ENCODE measurements around the gene DYNC1LI1.

DYNC1LI1 gene

DNA sequence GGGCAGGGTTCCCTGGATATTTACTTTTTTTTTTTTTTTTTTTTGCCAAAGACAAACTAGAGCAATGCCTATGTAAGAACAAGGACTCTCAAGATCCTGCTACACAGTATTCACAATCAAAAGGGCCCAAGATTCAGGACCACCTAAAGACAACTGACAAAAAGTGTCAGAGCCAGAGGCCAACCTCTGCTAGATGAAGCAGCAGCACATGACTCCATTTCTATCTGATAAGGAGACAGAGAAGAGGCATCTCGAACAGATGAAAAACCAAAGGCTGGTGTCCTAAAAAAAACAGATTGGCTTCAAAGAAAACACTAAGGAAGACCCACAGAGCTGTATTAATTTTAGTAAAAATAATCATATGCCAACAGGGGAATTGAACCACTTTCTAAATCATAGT is 88.0 kb downstream of the DYNC1LI1 start:
- in situ Hi-C loops (cut with HindIII; ENCODE audit: low sequenced_read_pairs): no loop called here

DNA sequence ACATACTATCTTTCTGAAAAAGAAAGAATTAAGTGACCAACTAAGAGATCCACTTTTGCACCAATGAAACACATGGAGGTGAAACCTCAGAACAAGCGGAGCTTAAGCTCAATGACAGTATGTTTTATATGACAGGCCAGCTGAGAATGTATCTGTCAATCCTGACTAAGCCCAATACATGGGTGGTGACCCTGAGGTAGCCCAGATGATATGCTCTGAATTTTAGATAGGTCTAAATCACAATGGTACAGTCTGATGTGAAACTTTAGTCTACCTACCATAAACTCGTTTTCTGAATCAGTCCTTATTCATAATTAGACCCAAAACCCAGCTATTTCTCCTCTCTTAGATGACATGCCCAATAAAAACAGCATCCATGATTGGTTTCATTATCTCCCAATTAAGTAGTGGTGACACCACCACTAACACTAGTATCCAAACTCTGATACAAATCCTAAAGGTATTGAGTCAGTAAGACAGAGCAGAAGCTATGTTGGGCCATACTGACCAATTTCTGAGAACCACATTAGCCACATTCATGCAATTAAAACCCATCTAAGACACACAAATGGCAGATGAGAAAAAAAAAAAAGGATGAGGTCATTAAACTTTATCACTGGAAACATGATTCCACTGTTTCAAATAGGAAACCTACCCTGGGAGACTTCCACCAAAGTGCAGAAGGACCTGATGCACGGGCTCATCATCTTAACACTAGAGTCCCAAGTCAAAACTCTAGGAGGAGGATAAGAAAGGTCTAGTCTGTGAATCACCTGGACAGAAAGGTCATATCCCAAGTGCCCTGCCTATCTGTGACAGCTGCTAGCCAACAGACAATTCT is 88.6 kb downstream of the DYNC1LI1 start:
- no peak for TF ChIP-seq CTCF (IDR thresholded peaks at IDR 0.05; ENCODE audit: low read depth, low read length, missing control alignments)
- DNase-seq (ENCODE audit: low read depth): no peak
- in situ Hi-C loops (cut with HindIII; ENCODE audit: low sequenced_read_pairs): no loop called here
- no peak overlapping the region for H3K4me3 ChIP-seq (ENCODE audit: low read depth, low read length)

More for the DNA sequence above, 88.0 kb downstream of the DYNC1LI1 start:
- DNase-seq (ENCODE audit: low read depth): no peak
- no peak overlapping the region for H3K4me3 ChIP-seq (ENCODE audit: low read depth, low read length)
- TF ChIP-seq CTCF (IDR thresholded peaks at IDR 0.05; ENCODE audit: low read depth, low read length, missing control alignments): no peak

- no peak overlapping the region for H3K4me3 ChIP-seq (ENCODE audit: low read depth, low read length)
- in situ Hi-C loops (cut with HindIII; ENCODE audit: low sequenced_read_pairs): no loop called here
- DNase-seq (ENCODE audit: low read depth): no peak
- TF ChIP-seq CTCF (IDR thresholded peaks at IDR 0.05; ENCODE audit: low read depth, low read length, missing control alignments): no peak
Observed at GRCh38 chr3:32480604-32481003, 90.1 kb downstream of the DYNC1LI1 start.

Measured in astrocyte of the cerebellum (primary cell).